HG03521 (cell line): Measurements from ENCODE around the gene NPAS1.
"Not testable (repeated sequence)": the region's sequence is repeated elsewhere in the genome, so short reads cannot be mapped to it uniquely, and the experiment has no call there.

Source experiments
- ATAC-seq: cut with Tn5 transposase; IDR thresholded peaks from one replicate; pipeline ENCODE4 v1.9.1; 2021; ENCODE audit warnings: mild to moderate bottlenecking, moderate library complexity; ENCODE audit not compliant: unreplicated experiment

Gene NPAS1

DNA sequence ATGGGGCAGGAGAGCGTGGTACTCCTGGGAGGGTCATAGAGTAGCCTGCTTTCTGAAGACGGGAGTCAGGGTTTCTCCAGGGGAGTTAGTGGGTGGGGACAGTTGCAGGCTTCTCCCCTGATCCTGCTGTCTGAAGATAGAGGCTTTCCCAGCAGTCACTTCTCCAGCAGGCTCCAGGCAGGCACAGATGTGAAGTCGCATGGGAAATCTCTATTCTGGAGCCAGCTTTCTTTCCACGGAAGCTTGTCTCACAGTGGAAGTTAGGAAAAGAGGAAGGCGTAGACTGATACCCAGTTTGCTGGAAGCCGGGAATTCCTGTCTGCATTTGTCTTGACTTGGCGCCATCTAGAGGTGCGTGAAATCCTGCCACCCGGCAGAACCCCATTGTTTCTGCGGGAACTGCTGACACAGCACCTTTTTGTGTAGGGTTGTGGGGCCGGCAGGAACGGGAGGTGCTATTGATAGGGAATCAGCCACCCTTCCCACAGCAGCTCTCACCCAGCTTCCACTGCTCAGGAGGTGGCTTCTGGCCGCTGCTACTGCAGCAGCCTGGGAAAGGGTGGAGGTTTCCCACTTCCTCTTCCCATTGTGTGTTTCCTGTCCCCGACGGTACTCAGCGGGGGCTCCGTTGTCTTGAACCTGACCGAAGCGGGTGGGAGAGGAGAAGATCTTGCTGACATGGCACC lies 28.5 kb upstream of the NPAS1 start:
- no peak for ATAC-seq

GRCh38 chr19:46992699-46993535 lies 26.7 kb upstream of the NPAS1 start:
- no peak for ATAC-seq

DNA sequence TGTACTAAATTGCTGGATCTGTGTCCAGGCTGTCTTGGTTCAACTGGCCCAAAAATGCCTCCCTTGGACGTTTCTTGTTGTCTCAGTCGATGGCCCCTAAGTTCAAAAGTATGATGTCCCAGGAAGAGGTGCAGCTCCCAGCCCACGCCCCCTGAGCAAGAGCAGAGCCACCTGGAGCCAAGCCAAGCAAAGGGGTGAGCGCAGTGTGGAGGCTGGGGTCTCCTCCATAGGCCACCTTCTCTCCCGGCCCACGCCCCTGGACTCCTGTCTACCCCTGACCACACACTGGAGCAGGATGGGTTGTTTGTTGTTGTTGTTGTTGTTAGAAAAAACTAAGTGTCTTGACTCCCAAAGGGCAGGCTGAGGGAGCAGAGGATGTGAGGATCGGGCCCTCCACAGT lies 26.0 kb upstream of the NPAS1 start:
- ATAC-seq = no peak

GRCh38 chr19:46994141-46994686 lies 25.4 kb upstream of the NPAS1 start:
- ATAC-seq = no peak

GRCh38 chr19:46995492-46995891 lies 24.1 kb upstream of the NPAS1 start:
- ATAC-seq = no peak

- ATAC-seq = no peak
Observed at GRCh38 chr19:46998445-46999125, 21.1 kb upstream of the NPAS1 start.

GRCh38 chr19:46999377-46999776 lies 20.3 kb upstream of the NPAS1 start:
- no peak for ATAC-seq

- ATAC-seq = no peak
Observed at GRCh38 chr19:46999878-47000277, 19.8 kb upstream of the NPAS1 start.

GRCh38 chr19:47000373-47000772 lies 19.3 kb upstream of the NPAS1 start:
- no peak for ATAC-seq

DNA sequence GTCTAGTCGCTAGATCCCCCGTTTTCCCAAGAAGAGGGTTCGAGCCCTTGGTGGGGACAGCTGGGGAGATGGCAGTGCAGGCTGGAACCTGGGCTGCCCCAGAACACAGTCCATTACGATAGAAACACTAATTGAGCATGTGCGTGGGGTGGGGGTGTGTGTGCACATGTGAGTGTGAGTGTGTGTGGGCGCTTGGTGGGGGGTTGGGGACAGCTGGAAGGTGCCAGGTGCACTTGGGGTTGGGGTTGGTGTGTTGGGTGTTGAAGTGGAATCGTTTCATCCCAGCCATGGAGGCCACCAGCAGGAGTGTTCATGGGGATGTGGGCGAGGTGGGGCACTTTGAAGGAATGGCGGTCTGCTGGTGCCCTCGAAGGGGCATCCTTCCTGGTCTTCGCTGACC lies 18.1 kb upstream of the NPAS1 start:
- ATAC-seq = no peak

DNA sequence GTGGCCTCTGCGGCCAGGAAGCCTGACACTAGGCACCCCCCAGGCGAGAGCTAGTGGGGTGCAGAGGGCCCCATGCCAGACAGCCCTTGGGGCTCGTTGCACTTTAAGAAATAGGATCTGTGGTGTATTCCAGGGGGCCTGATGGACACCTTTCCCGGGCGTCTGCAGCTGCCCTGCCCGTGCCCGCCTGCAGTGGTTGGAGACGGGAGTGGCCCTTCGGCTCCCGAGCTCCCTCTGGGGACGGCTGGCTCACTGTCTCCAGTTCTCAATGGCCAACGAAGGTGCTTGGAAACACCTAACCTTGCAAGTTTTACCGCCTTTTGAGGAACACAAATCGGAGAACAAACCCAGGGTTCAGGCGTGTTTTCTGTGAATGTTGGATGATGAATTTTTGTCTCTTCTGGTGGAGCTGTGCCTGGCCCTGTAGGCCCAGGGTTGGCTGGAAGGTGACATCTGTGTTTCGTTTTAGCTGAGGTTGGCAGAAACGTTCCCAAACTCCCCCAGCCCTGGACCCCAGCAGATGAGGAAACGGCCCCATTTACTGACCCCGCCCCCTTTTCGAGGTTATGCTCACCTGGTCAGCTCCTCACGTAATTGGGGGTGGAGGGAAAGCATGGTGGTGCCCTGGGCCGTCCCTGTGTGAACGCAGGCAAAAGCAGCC lies 17.4 kb upstream of the NPAS1 start:
- ATAC-seq = no peak

DNA sequence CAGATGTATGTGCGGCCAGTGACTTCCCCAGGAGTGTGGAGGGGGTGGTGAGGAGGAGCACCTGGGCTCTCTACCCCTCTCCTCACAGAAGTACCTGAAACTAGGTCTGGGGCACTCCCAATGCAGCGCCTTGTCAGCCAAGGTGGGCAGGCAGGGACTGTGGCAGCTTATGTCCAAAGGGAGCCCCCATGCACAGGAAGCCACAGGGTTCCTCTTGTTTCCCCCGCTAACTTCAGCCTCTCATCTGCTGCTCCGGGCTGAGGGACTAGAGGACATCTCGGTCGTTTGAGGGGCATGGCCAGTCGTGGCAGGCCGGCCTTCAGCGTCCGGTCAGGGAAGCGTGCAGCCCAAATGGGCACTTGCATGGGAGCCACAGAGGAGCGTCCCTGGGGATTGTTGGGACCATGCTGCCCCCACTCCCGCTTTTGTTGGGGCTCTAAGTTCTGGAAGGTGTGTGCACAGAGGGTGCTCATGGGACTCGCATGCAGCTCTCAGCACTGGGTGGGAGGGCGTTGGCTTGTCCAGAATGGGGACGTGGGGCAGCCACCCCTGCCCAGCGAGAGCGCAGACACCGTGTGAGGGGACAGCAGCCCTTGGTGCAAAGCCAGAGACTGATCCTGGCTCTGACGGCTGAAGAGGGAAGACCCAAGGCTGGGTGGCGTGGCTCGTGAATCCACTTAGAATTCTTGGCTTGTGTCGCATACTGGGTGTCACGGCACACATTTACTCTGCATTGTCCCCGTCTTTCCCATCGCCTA lies 16.6 kb upstream of the NPAS1 start:
- no peak for ATAC-seq

DNA sequence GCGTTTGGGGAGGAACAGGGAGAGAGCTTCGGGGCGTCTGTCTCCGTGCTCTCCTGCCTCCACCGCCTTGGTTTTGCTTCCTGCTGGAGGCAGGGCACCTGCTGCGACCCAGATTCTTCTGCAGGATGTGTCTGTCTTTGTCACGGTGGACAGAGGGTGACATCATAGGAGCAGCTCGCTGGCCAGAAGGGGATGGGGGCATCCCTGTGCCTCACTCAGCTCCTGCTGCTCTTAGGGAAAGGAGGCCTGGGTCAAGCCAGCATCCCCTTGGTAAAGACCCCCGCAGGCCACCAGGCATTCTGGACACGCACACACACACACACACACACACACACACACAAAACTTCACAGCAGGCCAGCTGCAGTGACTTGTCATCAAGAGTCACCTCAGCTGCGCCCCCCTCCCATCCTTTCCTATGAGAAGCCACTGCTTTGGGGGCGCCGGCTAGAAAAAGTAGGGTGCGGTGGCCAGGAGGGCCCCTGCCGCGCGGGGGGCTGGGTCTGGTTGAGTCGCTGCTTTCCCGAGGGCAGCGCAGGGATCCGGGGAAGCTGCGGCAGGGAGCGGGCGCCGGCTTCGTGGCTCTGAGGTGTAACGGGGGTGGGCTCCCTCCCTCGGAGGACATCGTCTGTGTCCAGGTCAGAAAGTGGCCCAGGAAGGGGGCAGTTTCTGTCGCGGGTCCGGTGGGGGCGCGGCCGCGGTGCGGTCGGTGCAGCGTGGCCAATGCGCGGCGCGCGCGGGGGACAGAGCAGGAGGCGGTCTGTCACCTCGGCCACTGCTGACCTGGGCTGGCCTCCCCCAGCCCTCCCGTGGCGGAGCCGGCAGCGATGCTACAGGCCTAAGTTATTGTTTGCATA lies 15.8 kb upstream of the NPAS1 start:
- no peak for ATAC-seq

DNA sequence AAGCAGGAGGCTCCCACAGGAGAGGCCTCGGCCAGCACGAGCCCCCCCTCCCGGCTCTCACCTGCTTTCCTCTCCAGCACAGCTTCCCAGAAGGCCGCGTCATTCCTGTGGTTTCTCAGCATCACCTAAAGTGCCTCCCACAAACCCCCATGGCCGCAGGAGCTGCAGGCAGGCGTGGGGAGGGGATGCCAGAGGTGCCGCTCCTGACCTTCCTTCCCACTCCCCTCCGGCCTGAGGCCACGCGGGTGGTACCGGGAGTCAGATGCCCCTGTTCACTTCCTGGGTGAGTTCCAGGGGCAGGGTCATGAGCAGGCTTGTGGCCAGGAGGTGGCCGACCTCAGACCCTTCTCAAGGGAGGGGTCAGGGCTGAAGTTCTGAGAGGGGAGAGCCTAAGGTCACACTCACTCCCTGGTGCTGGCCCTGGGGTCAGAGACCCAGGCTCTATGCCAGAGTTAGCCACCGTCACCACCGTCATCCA lies 14.4 kb upstream of the NPAS1 start:
- ATAC-seq = no peak

DNA sequence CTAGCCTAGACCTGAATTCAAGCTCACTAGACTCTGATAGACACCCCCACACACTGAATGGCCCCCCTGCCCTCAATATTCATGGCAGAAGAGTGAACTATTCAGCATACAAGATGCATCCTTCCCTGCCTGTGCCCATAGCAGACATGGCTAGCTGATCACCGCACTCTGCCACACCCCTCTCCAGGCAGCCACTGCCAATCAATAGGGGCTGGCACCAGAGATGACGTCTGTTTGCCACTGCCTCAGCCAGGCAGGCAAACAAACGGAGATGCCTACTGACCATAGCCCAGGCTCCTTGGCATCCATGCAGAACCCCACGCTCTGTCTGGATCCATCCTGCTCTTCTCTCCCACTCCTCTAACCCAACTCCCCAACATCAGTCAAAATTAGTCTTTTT lies 13.8 kb upstream of the NPAS1 start:
- no peak for ATAC-seq

DNA sequence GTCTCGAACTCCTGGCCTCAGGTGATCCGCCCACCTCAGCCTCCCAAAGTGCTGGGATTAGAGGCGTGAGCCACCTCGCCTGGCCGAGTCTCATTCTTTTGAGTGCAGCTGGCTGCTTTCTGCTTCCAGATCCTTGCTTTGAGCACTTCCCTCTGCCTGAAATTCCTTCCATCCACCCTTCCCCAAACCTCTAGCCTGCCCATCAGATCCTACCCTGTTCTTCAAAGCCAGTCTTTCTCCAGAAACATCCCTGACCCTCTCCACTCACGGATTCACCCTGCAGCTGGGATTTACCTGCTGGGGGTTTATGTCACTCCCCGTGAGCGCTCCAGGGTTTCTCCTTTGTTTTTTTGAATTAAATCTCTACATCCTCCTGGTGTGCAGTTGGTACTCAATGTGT lies 13.1 kb upstream of the NPAS1 start:
- no peak for ATAC-seq

GRCh38 chr19:47010549-47010948 lies 9.1 kb upstream of the NPAS1 start:
- not testable (repeated sequence) for ATAC-seq

- ATAC-seq = no peak
Observed at GRCh38 chr19:47012617-47013016, 7.0 kb upstream of the NPAS1 start.

GRCh38 chr19:47013041-47013517 lies 6.6 kb upstream of the NPAS1 start:
- no peak for ATAC-seq
